ENCODE measurements around the gene EEF1AKMT1.
"Not testable (repeated sequence)": the region's sequence is repeated elsewhere in the genome, so short reads cannot be mapped to it uniquely, and the experiment has no call there.

The EEF1AKMT1 gene

GRCh38 chr13:20696073-20696472, 77.7 kb downstream of the EEF1AKMT1 start:
- DNase-seq (ENCODE audit: low spot score), result no peak

- DNase-seq (ENCODE audit: low spot score), result no peak
Measured at GRCh38 chr13:20691616-20692015, 82.1 kb downstream of the EEF1AKMT1 start.

- DNase-seq (ENCODE audit: low spot score), result no peak
Measured at GRCh38 chr13:20689291-20689690, 84.5 kb downstream of the EEF1AKMT1 start.

GRCh38 chr13:20686863-20687579, 86.7 kb downstream of the EEF1AKMT1 start:
- no peak for DNase-seq (ENCODE audit: low spot score)

- DNase-seq (ENCODE audit: low spot score), result no peak
Measured at GRCh38 chr13:20686167-20686566, 87.6 kb downstream of the EEF1AKMT1 start.

- DNase-seq (ENCODE audit: low spot score), result no peak
Measured at GRCh38 chr13:20685092-20685491, 88.7 kb downstream of the EEF1AKMT1 start.

GRCh38 chr13:20684546-20684945, 89.2 kb downstream of the EEF1AKMT1 start:
- DNase-seq (ENCODE audit: low spot score), result no peak

GRCh38 chr13:20684041-20684440, 89.7 kb downstream of the EEF1AKMT1 start:
- no peak for DNase-seq (ENCODE audit: low spot score)

- DNase-seq (ENCODE audit: low spot score), result no peak
Measured at GRCh38 chr13:20682061-20682460, 91.7 kb downstream of the EEF1AKMT1 start.

GRCh38 chr13:20681481-20681880, 92.3 kb downstream of the EEF1AKMT1 start:
- not testable (repeated sequence) for DNase-seq (ENCODE audit: low spot score)

- no peak for DNase-seq (ENCODE audit: low spot score)
Measured at GRCh38 chr13:20680416-20681080, 93.2 kb downstream of the EEF1AKMT1 start.

- no peak for DNase-seq (ENCODE audit: low spot score)
Measured at GRCh38 chr13:20679879-20680278, 93.9 kb downstream of the EEF1AKMT1 start.
